Measurements from ENCODE around the gene NDUFB4.
"Not testable (repeated sequence)": the region's sequence is repeated elsewhere in the genome, so short reads cannot be mapped to it uniquely, and the experiment has no call there.

NDUFB4 gene

GRCh38 chr3:120636795-120637401, 40.8 kb downstream of the NDUFB4 start:
- no peaks in the 10 kb centered on the region for H3K36me3 ChIP-seq (ENCODE audit: control insufficient read depth in 5 of 5, insufficient read depth in 5 of 5, low read length in 5 of 5)
- H3K9me3 ChIP-seq (ENCODE audit: control insufficient read depth in 5 of 5, low read length in 5 of 5): no peaks in the 10 kb centered on the region
- no peak overlapping the region for H3K9ac ChIP-seq (ENCODE audit: low read length in 5 of 5)
- H3K4me1 ChIP-seq (ENCODE audit: control insufficient read depth in 5 of 5, insufficient read depth in 5 of 5, low read length in 5 of 5): peaks cover 0 to 24% (median 14%) of the 10 kb centered on the region in 5 donors
- H3K27me3 ChIP-seq (ENCODE audit: control insufficient read depth in 5 of 5, insufficient read depth in 4 of 5, low read length in 5 of 5): no peaks in the 10 kb centered on the region
- H3K27ac ChIP-seq (ENCODE audit: low read depth, low read length): no peak overlapping the region
- no peak overlapping the region for H3K4me3 ChIP-seq (ENCODE audit: low read depth in 1 of 5, low read length in 5 of 5)

- Histone ChIP-seq H3K4me3 (ENCODE audit: low read depth in 1 of 5, low read length in 5 of 5) (no peak overlapping the region), H3K27me3 (ENCODE audit: control insufficient read depth in 5 of 5, insufficient read depth in 4 of 5, low read length in 5 of 5) (no peaks in the 10 kb centered on the region), H3K9me3 (ENCODE audit: control insufficient read depth in 5 of 5, low read length in 5 of 5) (no peaks in the 10 kb centered on the region), H3K4me1 (ENCODE audit: control insufficient read depth in 5 of 5, insufficient read depth in 5 of 5, low read length in 5 of 5) (peaks cover 0 to 24% (median 14%) of the 10 kb centered on the region in 5 donors), H3K36me3 (ENCODE audit: control insufficient read depth in 5 of 5, insufficient read depth in 5 of 5, low read length in 5 of 5) (no peaks in the 10 kb centered on the region), H3K27ac (ENCODE audit: low read depth, low read length) (no peak overlapping the region), H3K9ac (ENCODE audit: low read length in 5 of 5) (no peak overlapping the region)
Measured at GRCh38 chr3:120637851-120638559, 41.9 kb downstream of the NDUFB4 start.

DNA sequence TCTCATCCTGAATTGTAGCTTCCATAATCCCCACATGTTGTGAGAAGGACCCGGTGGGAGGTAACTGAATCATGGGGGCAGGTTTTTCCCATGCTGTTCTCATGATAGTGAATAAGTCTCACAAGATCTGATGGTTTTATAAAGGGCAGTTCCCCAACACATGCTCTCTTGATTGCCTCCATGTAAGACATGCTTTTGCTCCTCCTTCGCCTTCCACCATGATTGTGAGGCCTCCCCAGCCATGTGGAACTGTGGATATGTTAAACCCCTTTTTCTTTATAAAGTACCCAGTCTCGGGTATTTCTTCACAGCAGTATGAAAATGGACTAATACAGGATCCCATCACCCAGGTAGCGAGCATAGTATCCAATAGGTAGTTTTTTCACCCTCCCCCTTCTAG, 42.7 kb downstream of the NDUFB4 start:
- not testable (repeated sequence) for H3K4me3 ChIP-seq (ENCODE audit: low read depth in 1 of 5, low read length in 5 of 5); H3K27ac ChIP-seq (ENCODE audit: low read depth, low read length); H3K36me3 ChIP-seq (ENCODE audit: control insufficient read depth in 5 of 5, insufficient read depth in 5 of 5, low read length in 5 of 5); H3K9ac ChIP-seq (ENCODE audit: low read length in 5 of 5); H3K9me3 ChIP-seq (ENCODE audit: control insufficient read depth in 5 of 5, low read length in 5 of 5); H3K27me3 ChIP-seq (ENCODE audit: control insufficient read depth in 5 of 5, insufficient read depth in 4 of 5, low read length in 5 of 5)
- peaks cover 0 to 24% (median 14%) of the 10 kb centered on the region in 5 donors for H3K4me1 ChIP-seq (ENCODE audit: control insufficient read depth in 5 of 5, insufficient read depth in 5 of 5, low read length in 5 of 5)

DNA sequence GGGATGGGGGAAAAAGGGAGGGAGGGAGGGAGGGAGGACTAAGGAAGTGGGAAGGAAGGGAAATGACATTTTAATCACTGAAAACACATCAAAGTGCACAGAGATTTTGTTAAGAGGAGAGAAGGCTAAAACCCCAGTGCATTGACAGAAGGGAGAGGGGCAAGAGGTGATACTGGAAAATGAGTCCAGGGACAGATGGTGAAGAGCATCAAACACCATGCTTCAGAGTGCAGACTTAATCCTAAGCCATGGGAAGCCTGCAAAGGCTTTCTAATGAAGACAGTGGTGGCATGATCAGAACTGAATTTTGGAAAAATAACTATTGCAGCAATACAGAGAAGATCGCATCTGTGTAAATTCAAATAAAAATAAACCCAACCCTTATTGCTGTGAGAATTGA, 44.1 kb downstream of the NDUFB4 start:
- H3K36me3 ChIP-seq (ENCODE audit: control insufficient read depth in 5 of 5, insufficient read depth in 5 of 5, low read length in 5 of 5): no peaks in the 10 kb centered on the region
- no peak overlapping the region for H3K9ac ChIP-seq (ENCODE audit: low read length in 5 of 5)
- no peaks in the 10 kb centered on the region for H3K9me3 ChIP-seq (ENCODE audit: control insufficient read depth in 5 of 5, low read length in 5 of 5)
- no peaks in the 10 kb centered on the region for H3K27me3 ChIP-seq (ENCODE audit: control insufficient read depth in 5 of 5, insufficient read depth in 4 of 5, low read length in 5 of 5)
- H3K4me1 ChIP-seq (ENCODE audit: control insufficient read depth in 5 of 5, insufficient read depth in 5 of 5, low read length in 5 of 5): peaks cover 0 to 27% (median 14%) of the 10 kb centered on the region in 5 donors
- H3K4me3 ChIP-seq (ENCODE audit: low read depth in 1 of 5, low read length in 5 of 5): no peak overlapping the region
- H3K27ac ChIP-seq (ENCODE audit: low read depth, low read length): no peak overlapping the region

DNA sequence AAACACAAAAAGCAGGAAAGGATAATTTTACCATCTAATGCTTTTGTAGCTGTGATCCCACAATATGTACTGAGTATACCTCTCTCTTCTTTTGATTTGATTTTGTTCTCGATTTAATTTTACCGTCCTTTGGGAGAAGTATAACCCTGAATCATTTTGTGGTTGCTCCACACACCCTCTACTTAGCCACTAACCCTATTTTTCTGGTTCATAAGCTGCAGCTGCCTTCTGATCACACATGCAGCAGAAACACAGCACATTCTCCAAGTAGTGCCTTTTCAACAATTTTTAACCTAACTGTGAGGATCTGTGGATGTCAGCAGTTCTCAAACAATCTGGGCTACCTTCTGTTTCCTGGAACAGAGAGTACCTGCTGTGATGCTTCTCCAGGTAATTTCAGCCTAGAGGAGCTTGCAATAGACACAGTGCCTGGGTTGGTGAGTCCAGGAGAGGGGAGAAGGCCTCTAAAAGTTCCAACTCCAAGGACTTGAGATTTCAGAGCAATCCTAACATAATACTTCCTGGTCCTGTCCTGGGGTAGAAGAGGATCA, 45.6 kb downstream of the NDUFB4 start:
- H3K9ac ChIP-seq (ENCODE audit: low read length in 5 of 5): no peak overlapping the region
- peaks cover 0 to 24% (median 12%) of the 10 kb centered on the region in 5 donors for H3K4me1 ChIP-seq (ENCODE audit: control insufficient read depth in 5 of 5, insufficient read depth in 5 of 5, low read length in 5 of 5)
- no peak overlapping the region for H3K4me3 ChIP-seq (ENCODE audit: low read depth in 1 of 5, low read length in 5 of 5)
- no peak overlapping the region for H3K27ac ChIP-seq (ENCODE audit: low read depth, low read length)
- H3K27me3 ChIP-seq (ENCODE audit: control insufficient read depth in 5 of 5, insufficient read depth in 4 of 5, low read length in 5 of 5): no peaks in the 10 kb centered on the region
- no peaks in the 10 kb centered on the region for H3K9me3 ChIP-seq (ENCODE audit: control insufficient read depth in 5 of 5, low read length in 5 of 5)
- H3K36me3 ChIP-seq (ENCODE audit: control insufficient read depth in 5 of 5, insufficient read depth in 5 of 5, low read length in 5 of 5): no peaks in the 10 kb centered on the region

DNA sequence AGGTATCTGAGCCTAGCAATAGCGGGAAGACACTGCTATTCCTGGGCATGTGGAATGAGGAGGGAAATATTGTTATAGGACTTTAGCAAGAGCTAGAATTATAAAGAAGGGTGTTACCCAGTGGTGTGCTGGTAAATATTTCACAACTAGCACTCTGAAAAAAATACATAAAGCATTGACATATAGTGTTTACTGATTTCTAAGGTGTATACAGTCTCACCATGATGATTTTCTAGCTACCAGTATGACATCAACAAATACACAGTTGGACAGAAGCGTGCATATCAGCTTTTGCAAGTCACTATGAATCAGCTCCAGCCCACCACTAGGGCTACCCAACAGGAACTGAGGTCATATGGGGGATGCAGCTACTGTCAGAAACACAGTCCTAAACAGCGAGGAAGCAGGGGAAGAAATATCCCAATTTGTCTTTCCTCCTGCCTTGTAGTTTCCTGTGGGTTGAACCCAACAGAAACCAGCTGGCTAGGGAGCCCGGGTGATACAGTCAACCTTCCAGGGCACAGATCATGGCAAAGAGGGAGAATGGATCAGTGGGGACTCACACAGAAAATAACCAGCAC, 46.3 kb downstream of the NDUFB4 start:
- H3K4me3 ChIP-seq (ENCODE audit: low read depth in 1 of 5, low read length in 5 of 5): no peak overlapping the region
- no peaks in the 10 kb centered on the region for H3K36me3 ChIP-seq (ENCODE audit: control insufficient read depth in 5 of 5, insufficient read depth in 5 of 5, low read length in 5 of 5)
- H3K4me1 ChIP-seq (ENCODE audit: control insufficient read depth in 5 of 5, insufficient read depth in 5 of 5, low read length in 5 of 5): peaks cover 0 to 20% (median 9%) of the 10 kb centered on the region in 5 donors
- no peak overlapping the region for H3K9ac ChIP-seq (ENCODE audit: low read length in 5 of 5)
- H3K9me3 ChIP-seq (ENCODE audit: control insufficient read depth in 5 of 5, low read length in 5 of 5): no peaks in the 10 kb centered on the region
- H3K27me3 ChIP-seq (ENCODE audit: control insufficient read depth in 5 of 5, insufficient read depth in 4 of 5, low read length in 5 of 5): no peaks in the 10 kb centered on the region
- no peak overlapping the region for H3K27ac ChIP-seq (ENCODE audit: low read depth, low read length)

GRCh38 chr3:120645083-120645845, 49.1 kb downstream of the NDUFB4 start:
- Histone ChIP-seq H3K4me3 (ENCODE audit: low read depth in 1 of 5, low read length in 5 of 5) (no peak overlapping the region), H3K4me1 (ENCODE audit: control insufficient read depth in 5 of 5, insufficient read depth in 5 of 5, low read length in 5 of 5) (peaks cover 0 to 16% (median 7%) of the 10 kb centered on the region in 5 donors), H3K27ac (ENCODE audit: low read depth, low read length) (no peak overlapping the region), H3K9ac (ENCODE audit: low read length in 5 of 5) (no peak overlapping the region), H3K36me3 (ENCODE audit: control insufficient read depth in 5 of 5, insufficient read depth in 5 of 5, low read length in 5 of 5) (no peaks in the 10 kb centered on the region), H3K9me3 (ENCODE audit: control insufficient read depth in 5 of 5, low read length in 5 of 5) (no peaks in the 10 kb centered on the region), H3K27me3 (ENCODE audit: control insufficient read depth in 5 of 5, insufficient read depth in 4 of 5, low read length in 5 of 5) (no peaks in the 10 kb centered on the region)

DNA sequence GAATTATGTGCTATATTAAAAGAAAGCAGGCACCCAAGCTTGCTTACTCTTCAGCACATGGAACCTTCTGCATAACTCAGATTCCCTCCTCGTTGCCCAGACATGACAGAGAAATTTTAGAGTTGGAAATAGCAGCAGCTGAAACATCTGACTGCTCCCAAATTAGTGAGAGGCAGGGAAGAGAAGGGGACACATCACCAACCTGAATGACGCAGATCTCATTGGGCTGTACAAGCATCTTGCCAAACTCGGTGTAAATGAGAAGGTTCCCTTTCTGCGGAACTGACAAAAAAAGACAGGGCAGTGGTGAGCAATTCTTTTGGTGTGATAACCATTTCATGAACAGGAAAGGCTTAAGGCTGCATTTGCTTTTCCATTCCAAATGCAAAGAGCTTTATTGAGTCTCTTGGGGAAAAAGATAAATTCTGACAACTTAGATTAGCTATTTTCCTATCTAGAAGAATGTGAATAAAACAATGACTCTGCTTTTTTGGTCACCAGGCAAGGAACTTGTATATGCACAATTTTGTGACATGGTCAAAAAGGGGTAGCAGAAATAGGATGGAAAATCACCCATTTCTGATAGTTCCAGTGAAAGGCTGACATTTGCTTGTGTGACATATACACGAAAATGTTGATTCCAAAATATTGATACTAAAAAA, 50.8 kb downstream of the NDUFB4 start:
- H3K9me3 ChIP-seq (ENCODE audit: control insufficient read depth in 5 of 5, low read length in 5 of 5): no peaks in the 10 kb centered on the region
- H3K4me1 ChIP-seq (ENCODE audit: control insufficient read depth in 5 of 5, insufficient read depth in 5 of 5, low read length in 5 of 5): peaks cover 0 to 11% (median 0%) of the 10 kb centered on the region in 5 donors
- H3K27ac ChIP-seq (ENCODE audit: low read depth, low read length): no peak overlapping the region
- no peaks in the 10 kb centered on the region for H3K27me3 ChIP-seq (ENCODE audit: control insufficient read depth in 5 of 5, insufficient read depth in 4 of 5, low read length in 5 of 5)
- no peak overlapping the region for H3K4me3 ChIP-seq (ENCODE audit: low read depth in 1 of 5, low read length in 5 of 5)
- no peak overlapping the region for H3K9ac ChIP-seq (ENCODE audit: low read length in 5 of 5)
- H3K36me3 ChIP-seq (ENCODE audit: control insufficient read depth in 5 of 5, insufficient read depth in 5 of 5, low read length in 5 of 5): no peaks in the 10 kb centered on the region

DNA sequence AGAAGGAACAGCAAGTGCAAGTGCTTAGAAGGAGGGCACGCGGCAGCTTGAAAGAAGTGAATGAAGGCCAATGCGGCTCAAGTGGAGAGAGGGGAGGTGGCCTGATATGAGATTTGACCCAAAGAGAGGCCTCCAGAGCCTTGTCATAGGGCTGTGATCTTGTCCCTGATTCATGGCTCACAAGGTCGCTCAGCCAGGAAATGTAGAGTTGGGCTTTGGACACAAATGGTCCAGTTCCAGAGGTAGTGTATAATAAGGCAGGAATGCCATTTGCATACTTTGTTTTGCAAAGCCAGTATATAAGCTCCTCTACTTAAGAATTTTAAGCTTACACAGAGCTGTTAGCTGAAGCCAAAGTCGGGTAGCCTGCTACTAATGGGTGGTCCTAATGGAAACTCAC, 52.2 kb downstream of the NDUFB4 start:
- Histone ChIP-seq H3K9ac (ENCODE audit: low read length in 5 of 5) (no peak overlapping the region), H3K4me3 (ENCODE audit: low read depth in 1 of 5, low read length in 5 of 5) (no peak overlapping the region), H3K4me1 (ENCODE audit: control insufficient read depth in 5 of 5, insufficient read depth in 5 of 5, low read length in 5 of 5) (peaks cover 0 to 5% (median 0%) of the 10 kb centered on the region in 5 donors), H3K27ac (ENCODE audit: low read depth, low read length) (no peak overlapping the region), H3K27me3 (ENCODE audit: control insufficient read depth in 5 of 5, insufficient read depth in 4 of 5, low read length in 5 of 5) (no peaks in the 10 kb centered on the region), H3K9me3 (ENCODE audit: control insufficient read depth in 5 of 5, low read length in 5 of 5) (no peaks in the 10 kb centered on the region), H3K36me3 (ENCODE audit: control insufficient read depth in 5 of 5, insufficient read depth in 5 of 5, low read length in 5 of 5) (no peaks in the 10 kb centered on the region)

Data from subcutaneous abdominal adipose tissue (tissue), 5 donors.